KMS-11 (cell line): ENCODE results near the gene PCSK5.

Source experiments
- H2AFZ ChIP-seq: fragments of 200-600 bp; sonication (generic); 2 replicates; pipeline ENCODE4 v1.6.1; 2016; ENCODE audit warnings: antibody characterized with exemption, mixed run types, low read depth
- H3K27ac ChIP-seq: fragments of 200-600 bp; sonication (generic); 2 replicates; pipeline ENCODE4 v1.6.1; 2016; ENCODE audit warnings: mild to moderate bottlenecking, mixed run types
- H3K27me3 ChIP-seq: fragments of 200-600 bp; sonication (generic); 2 replicates; pipeline ENCODE4 v1.6.1; 2017; ENCODE audit warnings: mild to moderate bottlenecking, low read depth, mixed run types, moderate library complexity; ENCODE audit not compliant: insufficient read depth
- H3K36me3 ChIP-seq: fragments of 200-600 bp; sonication (generic); 2 replicates; pipeline ENCODE4 v1.6.1; 2017; ENCODE audit warnings: mild to moderate bottlenecking, mixed run types; ENCODE audit not compliant: insufficient read depth
- H3K4me1 ChIP-seq: fragments of 200-600 bp; sonication (generic); 2 replicates; pipeline ENCODE4 v1.6.1; 2016; ENCODE audit warnings: mild to moderate bottlenecking, low read depth, mixed run types; ENCODE audit not compliant: poor library complexity, severe bottlenecking
- H3K4me2 ChIP-seq: fragments of 200-600 bp; sonication (generic); 2 replicates; pipeline ENCODE4 v1.7.0; 2016; ENCODE audit warnings: mild to moderate bottlenecking, mixed run types
- H3K4me3 ChIP-seq: fragments of 200-600 bp; sonication (generic); IDR thresholded peaks from 2 replicates; pipeline ENCODE4 v1.6.1; 2017; ENCODE audit warnings: low read depth, low read length, mixed read lengths; ENCODE audit not compliant: insufficient read depth
- H3K79me2 ChIP-seq: fragments of 200-600 bp; sonication (generic); 2 replicates; pipeline ENCODE4 v1.6.1; 2016; ENCODE audit warnings: low read depth, mixed run types; ENCODE audit not compliant: insufficient read depth
- H3K9ac ChIP-seq: fragments of 200-600 bp; sonication (generic); 2 replicates; pipeline ENCODE4 v1.6.1; 2016; ENCODE audit warnings: mild to moderate bottlenecking, mixed run types
- H4K20me1 ChIP-seq: fragments of 200-600 bp; sonication (generic); 2 replicates; pipeline ENCODE4 v1.6.1; 2016; ENCODE audit warnings: mild to moderate bottlenecking, mixed run types; ENCODE audit not compliant: insufficient read depth
- TF ChIP-seq, protein P1 (sequence below): fragments of 200-600 bp; sonication (generic); conservative IDR thresholded peaks from 2 replicates; pipeline ENCODE4 v1.6.1; 2017; ENCODE audit warnings: low read depth, mild to moderate bottlenecking, antibody characterized with exemption, low read length, moderate library complexity, mixed read lengths

The PCSK5 gene

DNA sequence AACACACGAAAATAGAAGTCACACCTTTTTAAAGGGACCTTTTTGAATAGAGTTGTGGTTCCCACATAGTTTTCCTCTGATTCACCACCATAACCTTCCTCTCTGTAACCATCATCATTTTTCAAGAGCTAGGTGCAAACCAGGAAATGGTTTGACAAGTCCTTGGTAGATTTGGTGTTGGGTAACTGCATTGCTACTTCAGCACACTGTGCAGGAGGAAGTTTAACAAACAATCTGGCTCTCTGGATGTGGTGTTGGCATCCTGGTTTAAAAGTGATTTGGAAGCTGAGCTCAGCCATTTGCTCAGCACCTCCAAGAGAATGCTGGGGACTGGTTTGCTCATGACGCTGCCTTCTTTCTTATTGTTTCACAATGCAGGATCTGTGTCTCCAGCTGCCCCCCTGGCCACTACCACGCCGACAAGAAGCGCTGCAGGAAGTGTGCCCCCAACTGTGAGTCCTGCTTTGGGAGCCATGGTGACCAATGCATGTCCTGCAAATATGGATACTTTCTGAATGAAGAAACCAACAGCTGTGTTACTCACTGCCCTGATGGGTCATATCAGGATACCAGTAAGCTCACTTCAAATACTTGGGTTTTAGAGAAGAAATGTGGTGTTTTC is 290.7 kb downstream of the PCSK5 start:
- no peaks in the 10 kb centered on the region for H3K36me3 ChIP-seq
- H3K27ac ChIP-seq: no peak overlapping the region
- H3K27me3 ChIP-seq: no peaks in the 10 kb centered on the region
- no peaks in the 10 kb centered on the region for H3K79me2 ChIP-seq
- H3K9ac ChIP-seq: no peak overlapping the region
- no peaks in the 10 kb centered on the region for H3K4me1 ChIP-seq
- TF ChIP-seq, protein P1, sequence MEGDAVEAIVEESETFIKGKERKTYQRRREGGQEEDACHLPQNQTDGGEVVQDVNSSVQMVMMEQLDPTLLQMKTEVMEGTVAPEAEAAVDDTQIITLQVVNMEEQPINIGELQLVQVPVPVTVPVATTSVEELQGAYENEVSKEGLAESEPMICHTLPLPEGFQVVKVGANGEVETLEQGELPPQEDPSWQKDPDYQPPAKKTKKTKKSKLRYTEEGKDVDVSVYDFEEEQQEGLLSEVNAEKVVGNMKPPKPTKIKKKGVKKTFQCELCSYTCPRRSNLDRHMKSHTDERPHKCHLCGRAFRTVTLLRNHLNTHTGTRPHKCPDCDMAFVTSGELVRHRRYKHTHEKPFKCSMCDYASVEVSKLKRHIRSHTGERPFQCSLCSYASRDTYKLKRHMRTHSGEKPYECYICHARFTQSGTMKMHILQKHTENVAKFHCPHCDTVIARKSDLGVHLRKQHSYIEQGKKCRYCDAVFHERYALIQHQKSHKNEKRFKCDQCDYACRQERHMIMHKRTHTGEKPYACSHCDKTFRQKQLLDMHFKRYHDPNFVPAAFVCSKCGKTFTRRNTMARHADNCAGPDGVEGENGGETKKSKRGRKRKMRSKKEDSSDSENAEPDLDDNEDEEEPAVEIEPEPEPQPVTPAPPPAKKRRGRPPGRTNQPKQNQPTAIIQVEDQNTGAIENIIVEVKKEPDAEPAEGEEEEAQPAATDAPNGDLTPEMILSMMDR: no peak
- no peak overlapping the region for H3K4me2 ChIP-seq
- no peak overlapping the region for H3K4me3 ChIP-seq
- no peak overlapping the region for H2AFZ ChIP-seq
- H4K20me1 ChIP-seq: no peaks in the 10 kb centered on the region

DNA sequence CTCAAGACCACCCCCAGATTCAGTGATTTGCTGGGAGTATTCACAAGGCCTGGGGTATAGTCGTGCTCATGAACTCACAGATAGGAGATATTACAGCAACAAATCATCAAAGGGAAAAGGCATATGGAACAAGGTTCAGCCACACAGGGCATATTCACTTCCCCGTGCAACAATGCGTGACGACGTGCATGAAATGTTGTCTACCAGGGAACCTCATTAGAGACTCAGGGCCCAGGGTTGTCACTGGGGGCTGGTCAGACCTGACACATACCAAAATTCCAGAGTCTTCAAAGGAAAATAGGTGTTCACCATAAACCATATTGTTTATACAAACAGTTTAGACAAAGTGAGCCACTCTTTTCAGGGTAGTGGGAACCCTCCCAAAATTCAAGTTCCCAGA is 291.3 kb downstream of the PCSK5 start:
- H3K4me2 ChIP-seq: no peak overlapping the region
- H3K9ac ChIP-seq: no peak overlapping the region
- TF ChIP-seq, protein P1: no peak

DNA sequence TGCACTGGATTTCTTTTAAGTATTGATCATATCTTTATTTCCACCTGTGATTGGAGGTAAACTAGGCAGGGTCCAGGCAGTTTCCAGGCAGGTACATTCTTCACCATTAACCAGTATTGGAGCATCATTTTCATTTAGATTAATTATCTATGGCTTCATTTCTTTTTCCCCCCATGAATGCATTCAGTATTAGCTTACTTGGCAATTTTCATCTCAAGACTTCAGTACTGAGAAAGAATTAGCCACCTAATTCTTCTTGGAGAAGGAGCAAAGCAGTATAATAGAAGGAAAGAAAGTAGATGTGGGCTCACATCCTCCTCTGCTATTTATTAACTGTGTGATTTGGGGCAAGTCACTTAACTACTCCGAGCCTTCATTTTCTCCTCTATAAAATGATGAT is 295.0 kb downstream of the PCSK5 start:
- no peak overlapping the region for H3K27ac ChIP-seq
- H3K9ac ChIP-seq: no peak overlapping the region
- no peaks in the 10 kb centered on the region for H3K36me3 ChIP-seq
- no peak overlapping the region for H3K4me2 ChIP-seq
- no peaks in the 10 kb centered on the region for H3K27me3 ChIP-seq
- H3K4me1 ChIP-seq: no peaks in the 10 kb centered on the region
- no peak overlapping the region for H3K4me3 ChIP-seq
- TF ChIP-seq, protein P1: no peak
- no peak overlapping the region for H2AFZ ChIP-seq
- H3K79me2 ChIP-seq: no peaks in the 10 kb centered on the region
- H4K20me1 ChIP-seq: no peaks in the 10 kb centered on the region

More for the DNA sequence above, 291.3 kb downstream of the PCSK5 start:
- Histone ChIP-seq H3K79me2 (no peaks in the 10 kb centered on the region), H3K4me1 (no peaks in the 10 kb centered on the region), H4K20me1 (no peaks in the 10 kb centered on the region), H3K27me3 (no peaks in the 10 kb centered on the region), H2AFZ (no peak overlapping the region), H3K27ac (no peak overlapping the region), H3K4me3 (no peak overlapping the region), H3K36me3 (no peaks in the 10 kb centered on the region)

- TF ChIP-seq, protein P1: no peak
- H3K79me2 ChIP-seq: no peaks in the 10 kb centered on the region
Measured at GRCh38 chr9:76188286-76188685, 297.8 kb downstream of the PCSK5 start.

More at GRCh38 chr9:76188286-76188685, 297.8 kb downstream of the PCSK5 start:
- Histone ChIP-seq H3K4me2 (no peak overlapping the region), H3K27ac (no peak overlapping the region), H3K4me1 (no peaks in the 10 kb centered on the region), H3K36me3 (no peaks in the 10 kb centered on the region), H3K4me3 (no peak overlapping the region), H3K27me3 (no peaks in the 10 kb centered on the region), H4K20me1 (no peaks in the 10 kb centered on the region), H2AFZ (no peak overlapping the region), H3K9ac (no peak overlapping the region)
